ENCODE measurements around the gene DENND5B. TPM values are rescaled to one million over a fixed set of nuclear protein-coding genes. Genes with fewer than 3 reads are reported as not detected.

The DENND5B gene
- total and polyA plus RNA-seq, 4 donors: 4.5 to 23.1 (median 9.3) TPM

DNA sequence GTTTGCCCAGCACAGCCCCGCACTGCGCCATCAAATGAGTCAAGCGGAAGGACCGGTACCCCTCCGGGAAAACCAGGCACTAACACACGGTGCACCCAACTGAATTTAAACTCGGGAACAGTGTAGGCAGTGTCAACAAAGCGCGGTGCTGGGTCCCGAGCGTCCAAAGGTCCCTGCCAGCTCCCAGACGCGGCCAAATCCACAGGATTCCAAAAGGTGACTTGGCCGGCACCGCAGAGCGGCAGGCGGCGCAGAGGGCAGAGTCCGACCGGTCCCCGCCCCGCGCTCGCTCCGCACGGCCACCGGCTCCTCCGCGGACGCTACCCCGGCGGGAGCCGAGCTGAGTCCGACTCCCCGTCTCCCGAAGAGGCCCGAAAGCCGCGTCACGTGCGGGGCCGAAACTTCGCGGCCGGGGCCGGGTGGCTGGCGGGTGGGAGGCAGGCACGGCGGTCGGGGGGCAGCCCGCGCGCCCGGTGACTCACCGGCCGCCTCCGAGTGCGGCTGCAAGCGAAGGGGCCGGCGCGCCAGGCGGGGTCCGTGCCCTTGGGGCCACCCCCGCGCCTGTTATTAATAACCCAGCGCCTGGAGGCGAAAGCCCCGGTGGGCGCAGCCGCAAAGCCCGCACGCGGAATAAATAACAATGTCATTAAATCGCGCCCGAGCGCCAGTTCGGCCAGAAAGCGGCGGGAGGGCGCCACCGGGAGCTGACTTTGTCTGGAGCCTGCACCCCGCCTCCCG lies 863 bp downstream of the DENND5B start:
- peak overlapping the region; percentile 75 to 93 for H3K9ac ChIP-seq (ENCODE audit: low read depth in 1 of 2, low read length in 2 of 2)
- TF ChIP-seq FOXA2 (IDR thresholded peaks at IDR 0.05): peak; percentile 92
- TF ChIP-seq YY1 (IDR thresholded peaks at IDR 0.05): peak; percentile 76
- peak; percentile 74 for TF ChIP-seq MAX (IDR thresholded peaks at IDR 0.05)
- TF ChIP-seq, protein P1, sequence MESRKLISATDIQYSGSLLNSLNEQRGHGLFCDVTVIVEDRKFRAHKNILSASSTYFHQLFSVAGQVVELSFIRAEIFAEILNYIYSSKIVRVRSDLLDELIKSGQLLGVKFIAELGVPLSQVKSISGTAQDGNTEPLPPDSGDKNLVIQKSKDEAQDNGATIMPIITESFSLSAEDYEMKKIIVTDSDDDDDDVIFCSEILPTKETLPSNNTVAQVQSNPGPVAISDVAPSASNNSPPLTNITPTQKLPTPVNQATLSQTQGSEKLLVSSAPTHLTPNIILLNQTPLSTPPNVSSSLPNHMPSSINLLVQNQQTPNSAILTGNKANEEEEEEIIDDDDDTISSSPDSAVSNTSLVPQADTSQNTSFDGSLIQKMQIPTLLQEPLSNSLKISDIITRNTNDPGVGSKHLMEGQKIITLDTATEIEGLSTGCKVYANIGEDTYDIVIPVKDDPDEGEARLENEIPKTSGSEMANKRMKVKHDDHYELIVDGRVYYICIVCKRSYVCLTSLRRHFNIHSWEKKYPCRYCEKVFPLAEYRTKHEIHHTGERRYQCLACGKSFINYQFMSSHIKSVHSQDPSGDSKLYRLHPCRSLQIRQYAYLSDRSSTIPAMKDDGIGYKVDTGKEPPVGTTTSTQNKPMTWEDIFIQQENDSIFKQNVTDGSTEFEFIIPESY (IDR thresholded peaks at IDR 0.05): peak; percentile 58
- TF ChIP-seq HNF4A (conservative IDR thresholded peaks at IDR 0.05): peak; percentile 91 to 93
- TF ChIP-seq RXRA (IDR thresholded peaks at IDR 0.05): peak; percentile 73 to 74
- peak; percentile 1 for TF ChIP-seq NR2F2 (IDR thresholded peaks at IDR 0.05)
- TF ChIP-seq JUND (IDR thresholded peaks at IDR 0.05): no peak
- peak; percentile 95 for TF ChIP-seq FOXA1 (IDR thresholded peaks at IDR 0.05)
- TF ChIP-seq, protein P2, sequence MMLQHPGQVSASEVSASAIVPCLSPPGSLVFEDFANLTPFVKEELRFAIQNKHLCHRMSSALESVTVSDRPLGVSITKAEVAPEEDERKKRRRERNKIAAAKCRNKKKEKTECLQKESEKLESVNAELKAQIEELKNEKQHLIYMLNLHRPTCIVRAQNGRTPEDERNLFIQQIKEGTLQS (IDR thresholded peaks at IDR 0.05): no peak
- TF ChIP-seq TAF1 (conservative IDR thresholded peaks at IDR 0.05): peak; percentile 80
- peak; percentile 53 to 65 for TF ChIP-seq RAD21 (IDR thresholded peaks at IDR 0.05)
- TF ChIP-seq EGR1 (IDR thresholded peaks at IDR 0.05; ENCODE audit: low read depth in 2 of 2): no peak
- TF ChIP-seq HNF4G (IDR thresholded peaks at IDR 0.05): peak; percentile 90
- TF ChIP-seq, protein P3, sequence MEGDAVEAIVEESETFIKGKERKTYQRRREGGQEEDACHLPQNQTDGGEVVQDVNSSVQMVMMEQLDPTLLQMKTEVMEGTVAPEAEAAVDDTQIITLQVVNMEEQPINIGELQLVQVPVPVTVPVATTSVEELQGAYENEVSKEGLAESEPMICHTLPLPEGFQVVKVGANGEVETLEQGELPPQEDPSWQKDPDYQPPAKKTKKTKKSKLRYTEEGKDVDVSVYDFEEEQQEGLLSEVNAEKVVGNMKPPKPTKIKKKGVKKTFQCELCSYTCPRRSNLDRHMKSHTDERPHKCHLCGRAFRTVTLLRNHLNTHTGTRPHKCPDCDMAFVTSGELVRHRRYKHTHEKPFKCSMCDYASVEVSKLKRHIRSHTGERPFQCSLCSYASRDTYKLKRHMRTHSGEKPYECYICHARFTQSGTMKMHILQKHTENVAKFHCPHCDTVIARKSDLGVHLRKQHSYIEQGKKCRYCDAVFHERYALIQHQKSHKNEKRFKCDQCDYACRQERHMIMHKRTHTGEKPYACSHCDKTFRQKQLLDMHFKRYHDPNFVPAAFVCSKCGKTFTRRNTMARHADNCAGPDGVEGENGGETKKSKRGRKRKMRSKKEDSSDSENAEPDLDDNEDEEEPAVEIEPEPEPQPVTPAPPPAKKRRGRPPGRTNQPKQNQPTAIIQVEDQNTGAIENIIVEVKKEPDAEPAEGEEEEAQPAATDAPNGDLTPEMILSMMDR (IDR thresholded peaks at IDR 0.05; ENCODE audit: low read depth, low read length, missing input control): no peak
- TF ChIP-seq SP1 (IDR thresholded peaks at IDR 0.05): peak; percentile 93
- TF ChIP-seq REST (IDR thresholded peaks at IDR 0.05): peak; percentile 69
- peak overlapping the region; percentile 98 to 99 for H3K27ac ChIP-seq (ENCODE audit: low read depth in 1 of 2, low read length in 2 of 2)
- peaks cover 2 to 19% (median 7%) of the 10 kb centered on the region in 4 donors for H3K4me1 ChIP-seq (ENCODE audit: control insufficient read depth in 4 of 4, insufficient read depth in 4 of 4, low read length in 3 of 4)
- no peaks in the 10 kb centered on the region for H3K9me3 ChIP-seq (ENCODE audit: control insufficient read depth in 4 of 4, low read length in 3 of 4)
- WGBS: under 1% methylated on average over 85 of the region's 85 CpGs
- no peaks in the 10 kb centered on the region for H3K27me3 ChIP-seq (ENCODE audit: control insufficient read depth in 4 of 4, insufficient read depth in 4 of 4, low read length in 3 of 4)
- no peaks in the 10 kb centered on the region for H3K36me3 ChIP-seq (ENCODE audit: control insufficient read depth in 4 of 4, insufficient read depth in 3 of 4, low read depth in 1 of 4, low read length in 3 of 4)
- peak; percentile 70 for DNase-seq (ENCODE audit: low spot score)
- peak overlapping the region; percentile 51 to 93 (median 71) for H3K4me3 ChIP-seq (ENCODE audit: low read depth in 1 of 3, low read length in 3 of 3)

Data from liver (tissue), 9 donors.